ENCODE measurements around the gene EIF1B.

Gene EIF1B

DNA sequence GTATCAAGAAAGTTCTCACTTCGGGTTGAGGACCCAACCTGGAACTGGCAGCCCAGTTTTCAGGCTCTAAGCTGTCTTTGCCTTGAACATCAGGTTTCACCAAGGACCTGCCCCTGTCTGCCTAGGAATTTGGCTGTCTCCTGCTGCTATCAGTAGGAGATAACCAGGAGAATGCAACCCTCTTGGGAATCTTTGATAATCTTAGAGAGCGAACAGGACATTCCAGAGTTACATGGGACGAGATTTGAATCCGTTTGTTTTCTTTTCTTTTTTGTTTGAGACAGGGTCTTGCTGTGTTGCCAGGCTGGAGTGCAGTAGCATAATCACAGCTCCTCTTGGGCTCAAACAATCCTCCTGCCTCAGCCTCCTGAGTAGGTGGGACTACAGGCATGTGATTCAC, 18.0 kb upstream of the EIF1B start:
- TF ChIP-seq, protein P1, sequence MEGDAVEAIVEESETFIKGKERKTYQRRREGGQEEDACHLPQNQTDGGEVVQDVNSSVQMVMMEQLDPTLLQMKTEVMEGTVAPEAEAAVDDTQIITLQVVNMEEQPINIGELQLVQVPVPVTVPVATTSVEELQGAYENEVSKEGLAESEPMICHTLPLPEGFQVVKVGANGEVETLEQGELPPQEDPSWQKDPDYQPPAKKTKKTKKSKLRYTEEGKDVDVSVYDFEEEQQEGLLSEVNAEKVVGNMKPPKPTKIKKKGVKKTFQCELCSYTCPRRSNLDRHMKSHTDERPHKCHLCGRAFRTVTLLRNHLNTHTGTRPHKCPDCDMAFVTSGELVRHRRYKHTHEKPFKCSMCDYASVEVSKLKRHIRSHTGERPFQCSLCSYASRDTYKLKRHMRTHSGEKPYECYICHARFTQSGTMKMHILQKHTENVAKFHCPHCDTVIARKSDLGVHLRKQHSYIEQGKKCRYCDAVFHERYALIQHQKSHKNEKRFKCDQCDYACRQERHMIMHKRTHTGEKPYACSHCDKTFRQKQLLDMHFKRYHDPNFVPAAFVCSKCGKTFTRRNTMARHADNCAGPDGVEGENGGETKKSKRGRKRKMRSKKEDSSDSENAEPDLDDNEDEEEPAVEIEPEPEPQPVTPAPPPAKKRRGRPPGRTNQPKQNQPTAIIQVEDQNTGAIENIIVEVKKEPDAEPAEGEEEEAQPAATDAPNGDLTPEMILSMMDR (IDR thresholded peaks at IDR 0.05) = no peak
- Mint-ChIP-seq H3K4me1 (peaks cover 4% of the 10 kb centered on the region), H3K27me3 (ENCODE audit: low read depth, poor library complexity) (no peaks in the 10 kb centered on the region), H3K36me3 (ENCODE audit: low read depth) (no peaks in the 10 kb centered on the region), H3K4me3 (no peak overlapping the region), H3K27ac (no peak overlapping the region), H3K9me3 (no peaks in the 10 kb centered on the region)
- no peak for DNase-seq

DNA sequence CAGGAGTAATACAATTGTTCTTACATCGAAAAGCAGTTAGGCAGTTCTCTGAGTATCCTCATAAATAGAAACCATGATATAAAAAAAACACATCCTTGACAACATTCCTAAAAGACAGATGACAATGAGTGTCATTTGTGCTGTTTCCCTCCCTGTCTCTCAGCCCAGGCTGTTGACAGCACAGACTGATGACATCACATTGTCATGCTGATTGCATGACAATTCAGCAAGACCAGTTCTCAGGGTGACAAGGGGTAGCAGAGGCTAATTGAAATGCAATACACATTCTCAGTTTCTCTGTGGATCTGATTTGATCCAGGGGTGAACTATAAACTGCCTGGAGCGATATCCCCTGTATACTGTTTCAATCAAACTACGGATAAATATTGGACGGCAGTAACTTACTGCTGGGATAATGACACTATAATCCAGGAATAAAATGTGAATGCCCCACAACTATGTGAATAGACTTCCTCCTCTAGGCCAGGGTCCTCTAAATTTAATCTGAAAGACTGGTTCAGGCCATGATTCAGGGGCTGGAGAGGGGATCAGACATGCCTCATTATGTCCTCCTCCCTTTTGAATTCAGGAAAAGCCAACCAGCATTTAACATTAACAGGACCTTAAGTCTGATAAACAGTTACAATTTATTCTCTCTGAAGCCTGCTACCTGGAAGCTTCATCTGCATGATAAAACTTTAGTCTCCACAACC, 16.7 kb upstream of the EIF1B start:
- Mint-ChIP-seq H3K9me3 (no peaks in the 10 kb centered on the region), H3K4me1 (peaks cover 4% of the 10 kb centered on the region), H3K4me3 (no peak overlapping the region), H3K36me3 (ENCODE audit: low read depth) (no peaks in the 10 kb centered on the region), H3K27ac (peak overlapping the region; percentile 30), H3K27me3 (ENCODE audit: low read depth, poor library complexity) (no peaks in the 10 kb centered on the region)
- no peak for DNase-seq
- TF ChIP-seq, protein P1 (IDR thresholded peaks at IDR 0.05) = no peak

DNA sequence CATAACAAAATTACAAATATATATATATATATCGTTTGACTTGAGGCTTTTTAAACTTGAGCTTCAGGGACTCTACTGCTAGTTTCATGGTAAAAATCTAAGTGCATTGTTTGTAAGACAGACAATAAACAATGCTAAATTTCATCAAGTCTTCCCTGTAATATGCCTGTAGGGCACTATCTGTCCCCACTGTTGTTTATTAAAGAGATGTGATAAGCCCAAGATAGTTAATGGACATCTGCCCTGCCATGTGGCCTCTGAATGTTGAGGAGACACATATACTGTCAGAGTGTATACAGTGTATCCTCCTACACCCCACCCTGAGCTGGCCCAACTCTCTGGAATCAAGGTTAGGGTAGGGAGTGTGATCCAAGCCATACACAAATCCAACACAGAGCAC, 15.1 kb upstream of the EIF1B start:
- Mint-ChIP-seq H3K36me3 (ENCODE audit: low read depth) (no peaks in the 10 kb centered on the region), H3K9me3 (no peaks in the 10 kb centered on the region), H3K4me1 (peaks cover 4% of the 10 kb centered on the region), H3K4me3 (no peak overlapping the region), H3K27me3 (ENCODE audit: low read depth, poor library complexity) (no peaks in the 10 kb centered on the region), H3K27ac (no peak overlapping the region)
- DNase-seq = no peak
- TF ChIP-seq, protein P1 (IDR thresholded peaks at IDR 0.05) = no peak

DNA sequence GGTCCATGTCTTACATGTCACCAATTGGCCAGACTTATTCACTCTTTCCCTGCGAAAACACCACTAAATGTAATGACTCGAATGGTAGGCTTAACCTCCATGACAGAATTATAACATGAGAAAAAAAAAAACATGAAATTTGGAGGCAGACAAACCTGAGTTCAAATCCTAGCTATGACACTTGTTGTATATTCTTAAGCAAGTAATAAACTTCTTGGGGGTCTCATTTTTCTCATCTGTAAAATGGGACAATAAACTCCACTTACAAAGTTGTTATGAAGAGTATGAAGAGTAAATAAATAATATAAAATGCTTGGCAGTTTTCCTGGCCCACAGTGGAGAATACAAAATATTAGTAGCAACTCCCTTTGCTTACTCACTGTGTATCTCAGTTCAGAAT, 11.4 kb upstream of the EIF1B start:
- peaks cover 11% of the 10 kb centered on the region for H3K36me3 Mint-ChIP-seq (ENCODE audit: low read depth)
- H3K4me1 Mint-ChIP-seq = no peaks in the 10 kb centered on the region
- H3K9me3 Mint-ChIP-seq = peaks cover 12% of the 10 kb centered on the region
- no peak overlapping the region for H3K4me3 Mint-ChIP-seq
- H3K27me3 Mint-ChIP-seq (ENCODE audit: low read depth, poor library complexity) = no peaks in the 10 kb centered on the region
- no peak overlapping the region for H3K27ac Mint-ChIP-seq
- no peak for DNase-seq
- TF ChIP-seq, protein P1 (IDR thresholded peaks at IDR 0.05) = no peak

DNA sequence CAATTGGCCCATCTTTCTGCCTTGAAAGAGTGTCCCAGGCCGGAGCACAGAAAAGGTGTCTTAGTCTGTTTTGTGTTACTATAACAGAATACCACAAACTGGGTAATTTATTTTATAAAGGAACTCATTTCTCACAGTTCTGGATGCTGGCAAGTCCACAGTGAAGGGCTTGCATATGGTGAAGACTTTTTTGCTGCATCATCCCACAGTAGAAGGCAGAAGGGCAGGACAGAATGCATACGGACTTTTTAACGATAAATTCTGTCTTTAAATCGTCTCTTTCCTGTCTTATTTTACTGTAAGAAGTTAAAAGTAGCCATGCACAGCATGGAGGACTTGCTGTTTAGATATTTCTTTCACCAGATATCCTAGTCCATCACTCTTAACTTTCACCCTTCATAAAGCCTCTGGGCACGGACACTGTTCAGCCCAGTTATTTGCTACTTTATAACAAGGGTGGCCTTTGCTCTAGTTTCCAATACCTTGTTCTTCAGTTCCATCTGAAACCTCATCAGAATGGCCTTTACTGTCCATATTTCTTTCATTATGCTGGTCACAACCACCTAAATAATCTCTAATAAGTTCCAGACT, 10.3 kb upstream of the EIF1B start:
- peaks cover 12% of the 10 kb centered on the region for H3K9me3 Mint-ChIP-seq
- H3K27ac Mint-ChIP-seq = no peak overlapping the region
- TF ChIP-seq, protein P1 (IDR thresholded peaks at IDR 0.05) = no peak
- no peak overlapping the region for H3K4me3 Mint-ChIP-seq
- DNase-seq = no peak
- H3K27me3 Mint-ChIP-seq (ENCODE audit: low read depth, poor library complexity) = no peaks in the 10 kb centered on the region
- no peaks in the 10 kb centered on the region for H3K4me1 Mint-ChIP-seq
- H3K36me3 Mint-ChIP-seq (ENCODE audit: low read depth) = peaks cover 11% of the 10 kb centered on the region
